Fibroblast of mammary gland (primary cell): ENCODE data around the gene GGACT.
"Not testable (repeated sequence)": the region's sequence is repeated elsewhere in the genome, so short reads cannot be mapped to it uniquely, and the experiment has no call there.

Experiments used
- DNase-seq: peaks from one replicate; pipeline ENCODE4 v3.0.0-alpha.2; 2010; ENCODE audit warnings: low read depth
- H3K4me3 ChIP-seq: 2 replicates; pipeline ENCODE4 v1.5.1; 2011; ENCODE audit warnings: low read depth, mild to moderate bottlenecking, low read length, moderate library complexity; ENCODE audit not compliant: control insufficient read depth
- TF ChIP-seq, protein P1 (sequence below): conservative IDR thresholded peaks from 2 replicates; pipeline ENCODE4 v1.5.1; 2011; ENCODE audit warnings: low read depth, low read length, inconsistent platforms; ENCODE audit not compliant: control insufficient read depth, insufficient read depth

Gene GGACT

DNA sequence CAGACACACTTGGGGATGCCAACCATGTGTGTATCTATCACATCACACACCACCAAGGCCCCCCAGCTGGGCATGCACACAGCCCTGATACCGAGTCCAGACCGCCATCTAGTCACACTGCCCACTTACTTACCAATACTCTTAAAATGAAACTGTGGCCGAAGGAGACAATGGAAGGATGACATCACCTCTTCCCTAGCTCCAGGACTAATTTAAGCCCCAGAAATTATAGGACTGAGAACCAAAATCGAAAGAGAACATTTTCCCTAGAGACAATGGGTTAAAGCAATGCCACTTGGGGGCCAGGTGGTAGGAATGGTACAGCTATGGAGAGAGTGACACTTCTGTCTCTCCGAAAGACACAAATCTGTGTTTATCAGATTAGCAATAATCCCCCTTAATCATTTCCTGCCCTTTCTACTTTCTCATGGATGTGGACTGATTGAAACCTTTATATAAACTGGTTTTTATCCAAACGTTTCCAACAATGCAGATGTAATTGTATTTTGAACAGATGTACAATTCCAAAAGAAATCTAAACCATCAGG is 663 bp upstream of the GGACT start:
- no peak for DNase-seq
- TF ChIP-seq, protein P1, sequence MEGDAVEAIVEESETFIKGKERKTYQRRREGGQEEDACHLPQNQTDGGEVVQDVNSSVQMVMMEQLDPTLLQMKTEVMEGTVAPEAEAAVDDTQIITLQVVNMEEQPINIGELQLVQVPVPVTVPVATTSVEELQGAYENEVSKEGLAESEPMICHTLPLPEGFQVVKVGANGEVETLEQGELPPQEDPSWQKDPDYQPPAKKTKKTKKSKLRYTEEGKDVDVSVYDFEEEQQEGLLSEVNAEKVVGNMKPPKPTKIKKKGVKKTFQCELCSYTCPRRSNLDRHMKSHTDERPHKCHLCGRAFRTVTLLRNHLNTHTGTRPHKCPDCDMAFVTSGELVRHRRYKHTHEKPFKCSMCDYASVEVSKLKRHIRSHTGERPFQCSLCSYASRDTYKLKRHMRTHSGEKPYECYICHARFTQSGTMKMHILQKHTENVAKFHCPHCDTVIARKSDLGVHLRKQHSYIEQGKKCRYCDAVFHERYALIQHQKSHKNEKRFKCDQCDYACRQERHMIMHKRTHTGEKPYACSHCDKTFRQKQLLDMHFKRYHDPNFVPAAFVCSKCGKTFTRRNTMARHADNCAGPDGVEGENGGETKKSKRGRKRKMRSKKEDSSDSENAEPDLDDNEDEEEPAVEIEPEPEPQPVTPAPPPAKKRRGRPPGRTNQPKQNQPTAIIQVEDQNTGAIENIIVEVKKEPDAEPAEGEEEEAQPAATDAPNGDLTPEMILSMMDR, result no peak

DNA sequence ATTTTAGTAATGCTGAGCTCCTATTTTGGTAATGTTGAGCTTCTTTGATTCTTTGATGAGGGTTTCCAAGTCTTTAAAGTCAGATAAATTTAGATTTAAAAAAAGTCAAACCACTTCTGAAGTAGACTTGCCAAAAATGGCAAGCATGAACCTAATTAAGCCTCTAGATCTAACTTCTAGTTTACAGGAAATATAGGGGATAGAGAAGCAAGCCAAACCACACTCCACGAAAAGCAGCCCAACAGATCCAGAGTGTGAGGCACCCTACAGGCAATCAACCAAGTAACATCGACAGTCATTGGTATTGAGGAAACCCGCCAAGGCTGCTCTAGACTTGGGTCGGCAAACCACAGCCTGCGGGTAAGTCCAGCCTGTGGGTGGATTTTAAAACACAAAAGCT is 3.7 kb downstream of the GGACT start:
- TF ChIP-seq, protein P1, result no peak
- no peak for DNase-seq
- no peak overlapping the region for H3K4me3 ChIP-seq

More for the DNA sequence above, 663 bp upstream of the GGACT start:
- peak overlapping the region; percentile 10 for H3K4me3 ChIP-seq

DNA sequence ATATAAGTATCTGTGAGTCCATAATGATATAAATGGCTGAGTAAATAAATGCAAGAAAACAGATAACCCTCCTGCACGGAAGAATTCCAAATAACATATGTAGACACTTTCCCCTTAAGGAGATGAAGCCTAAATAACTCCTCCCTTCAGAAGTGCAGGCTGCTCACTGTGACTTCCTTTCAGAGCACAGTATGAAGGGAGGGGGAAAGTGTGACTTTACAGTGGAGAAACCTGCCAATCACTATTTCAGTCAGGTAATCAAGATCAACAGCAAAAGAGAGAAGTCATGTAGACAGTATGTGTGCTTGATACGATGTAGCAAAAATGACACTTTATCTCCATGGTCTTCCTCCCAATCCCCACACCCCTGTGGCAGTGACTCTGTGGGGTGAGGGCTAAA is 7.1 kb downstream of the GGACT start:
- TF ChIP-seq, protein P1, result no peak
- H3K4me3 ChIP-seq, result no peak overlapping the region
- no peak for DNase-seq

DNA sequence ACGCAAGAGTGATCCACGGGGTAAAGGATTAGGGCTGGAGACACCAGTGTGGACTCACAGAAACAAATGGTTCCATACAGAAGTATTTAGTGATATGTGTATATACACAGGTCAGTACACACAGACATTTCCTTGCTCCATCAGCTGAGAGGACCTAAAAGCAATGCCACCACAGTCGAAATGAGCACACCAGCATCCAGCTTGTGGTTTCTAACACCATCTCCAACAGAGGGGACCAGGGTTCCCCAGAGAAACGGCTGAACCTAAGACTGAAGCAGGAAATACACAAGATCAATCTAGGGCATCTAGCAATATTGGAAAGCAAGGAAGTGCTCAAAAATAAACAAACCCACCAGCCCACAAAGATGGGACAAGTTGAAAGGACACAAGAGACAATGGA is 7.6 kb downstream of the GGACT start:
- H3K4me3 ChIP-seq, result no peak overlapping the region
- DNase-seq, result no peak
- TF ChIP-seq, protein P1, result no peak

DNA sequence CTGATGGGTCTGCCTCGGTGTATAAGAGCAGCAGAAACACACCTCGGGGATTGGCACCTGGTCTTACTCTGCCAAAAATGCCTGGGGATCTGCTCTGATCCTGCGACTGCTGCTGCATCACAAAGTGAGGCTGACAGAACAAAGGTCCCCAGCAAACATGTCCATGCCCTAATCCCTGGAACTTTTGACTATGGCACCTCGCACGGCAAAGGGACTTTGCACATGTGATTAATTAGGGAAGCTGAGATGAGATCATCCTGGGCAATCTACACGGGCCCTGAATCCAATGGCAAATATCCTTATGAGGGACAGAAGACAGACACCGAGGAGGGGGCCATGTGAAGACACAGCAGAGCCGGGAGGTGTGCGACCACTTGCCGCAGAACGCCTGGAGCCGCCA is 8.5 kb downstream of the GGACT start:
- H3K4me3 ChIP-seq, result no peak overlapping the region
- DNase-seq, result no peak
- TF ChIP-seq, protein P1, result no peak

DNA sequence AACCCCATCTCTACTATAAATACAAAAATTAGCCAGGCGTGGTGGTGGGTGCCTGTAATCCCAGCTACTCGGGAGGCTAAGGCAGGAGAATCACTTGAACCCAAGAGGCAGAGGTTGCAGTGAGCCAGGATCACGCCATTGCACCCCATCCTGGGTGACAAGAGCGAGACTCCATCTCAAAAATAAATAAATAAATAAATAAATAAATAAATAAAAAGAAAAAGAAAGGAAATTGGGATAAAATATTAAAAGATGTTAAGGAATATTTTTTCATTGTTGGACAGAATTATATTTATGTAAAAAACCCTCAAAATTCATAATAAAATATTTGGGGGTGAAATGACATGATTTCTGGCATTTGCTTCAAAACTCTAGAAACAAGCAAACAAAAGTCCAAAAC is 11.3 kb downstream of the GGACT start:
- DNase-seq, H3K4me3 ChIP-seq: not testable (repeated sequence)

DNA sequence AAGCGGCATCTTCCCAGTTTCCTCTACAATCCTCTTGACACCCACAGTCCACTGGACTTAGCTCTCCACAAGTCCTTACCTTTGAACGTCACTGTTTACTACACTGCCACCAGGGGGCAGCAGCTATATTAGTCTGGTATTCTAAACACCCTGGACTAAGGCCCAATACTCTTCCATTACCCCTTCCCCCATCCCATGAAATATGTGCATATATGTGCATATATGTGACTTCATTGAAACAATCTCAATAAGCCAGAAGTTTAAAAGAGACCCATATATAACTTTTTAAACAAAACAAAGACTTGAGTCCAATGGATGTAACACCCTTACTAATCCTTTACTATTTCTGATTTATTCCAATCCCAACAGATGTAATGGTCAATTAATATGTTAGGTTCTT is 15.5 kb downstream of the GGACT start:
- peak; percentile 86 for DNase-seq
- no peak overlapping the region for H3K4me3 ChIP-seq
- TF ChIP-seq, protein P1, result peak; percentile 80
